GM11168 (cell line): ENCODE data around the gene XPR1.
"Not testable (repeated sequence)": the region's sequence is repeated elsewhere in the genome, so short reads cannot be mapped to it uniquely, and the experiment has no call there.

Experiments used
- in situ Hi-C: fragments of 300-500 bp; cut with MboI; formaldehyde crosslinking; loops from one replicate; pipeline ENCODE4 v1.12.0; 2022; ENCODE audit warnings: low sequenced_read_pairs; ENCODE audit not compliant: unreplicated experiment

XPR1 gene

GRCh38 chr1:180814258-180814657, 182.4 kb downstream of the XPR1 start:
- in situ Hi-C loops: no loop called here

- in situ Hi-C loops: no loop called here
Measured at GRCh38 chr1:180815188-180815587, 183.4 kb downstream of the XPR1 start.

- in situ Hi-C loops: no loop called here
Measured at GRCh38 chr1:180816132-180816531, 184.3 kb downstream of the XPR1 start.

GRCh38 chr1:180821970-180822369, 190.1 kb downstream of the XPR1 start:
- in situ Hi-C loops: no loop called here

DNA sequence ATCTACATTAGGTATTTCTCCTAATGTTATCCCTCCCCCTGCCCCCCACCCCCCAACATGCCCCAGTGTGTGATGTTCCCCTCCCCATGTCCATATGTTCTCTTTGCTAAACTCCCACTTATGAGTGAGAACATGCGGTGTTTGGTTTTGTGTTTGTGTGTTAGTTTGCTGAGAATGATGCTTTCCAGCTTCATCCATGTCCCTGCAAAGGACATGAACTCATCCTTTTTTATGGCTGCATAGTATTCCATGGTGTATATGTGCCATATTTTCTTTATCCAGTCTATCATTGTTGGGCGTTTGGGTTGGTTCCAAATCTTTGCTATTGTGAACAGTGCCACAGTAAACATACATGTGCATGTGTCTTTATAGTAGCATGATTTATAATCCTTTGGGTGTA, 199.7 kb downstream of the XPR1 start:
- in situ Hi-C loops: not testable (repeated sequence)

DNA sequence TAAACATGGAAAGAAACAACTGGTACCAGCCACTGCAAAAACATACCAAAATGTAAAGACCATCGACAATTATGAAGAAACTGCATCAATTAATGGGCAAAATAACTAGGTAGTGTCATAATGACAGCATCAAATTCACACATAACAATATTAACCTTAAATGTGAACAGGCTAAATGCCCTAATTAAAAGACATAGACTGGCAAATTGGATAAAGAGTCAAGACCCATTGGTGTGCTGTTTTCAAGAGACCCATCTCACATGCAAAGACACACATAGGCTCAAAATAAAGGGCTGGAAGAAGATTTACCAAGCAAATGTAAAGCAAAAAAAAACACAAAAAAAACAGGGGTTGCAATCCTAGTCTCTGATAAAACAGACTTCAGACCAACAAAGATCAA, 201.4 kb downstream of the XPR1 start:
- in situ Hi-C loops: not testable (repeated sequence)

DNA sequence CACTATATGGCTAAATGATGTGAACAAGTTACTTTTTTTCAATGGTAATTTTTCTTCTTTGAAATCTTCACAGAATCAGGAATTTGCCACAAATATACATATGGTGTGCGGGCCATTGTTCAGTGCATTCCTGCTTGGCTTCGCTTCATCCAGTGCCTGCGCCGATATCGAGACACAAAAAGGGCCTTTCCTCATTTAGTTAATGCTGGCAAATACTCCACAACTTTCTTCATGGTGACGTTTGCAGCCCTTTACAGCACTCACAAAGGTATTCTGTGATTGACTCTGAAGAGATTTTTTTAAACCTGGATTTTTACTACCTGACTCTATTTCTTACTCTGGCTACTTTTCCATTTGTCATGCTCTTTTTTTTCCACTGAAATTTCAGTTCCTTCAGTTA, 204.6 kb downstream of the XPR1 start:
- in situ Hi-C loops: no loop called here

DNA sequence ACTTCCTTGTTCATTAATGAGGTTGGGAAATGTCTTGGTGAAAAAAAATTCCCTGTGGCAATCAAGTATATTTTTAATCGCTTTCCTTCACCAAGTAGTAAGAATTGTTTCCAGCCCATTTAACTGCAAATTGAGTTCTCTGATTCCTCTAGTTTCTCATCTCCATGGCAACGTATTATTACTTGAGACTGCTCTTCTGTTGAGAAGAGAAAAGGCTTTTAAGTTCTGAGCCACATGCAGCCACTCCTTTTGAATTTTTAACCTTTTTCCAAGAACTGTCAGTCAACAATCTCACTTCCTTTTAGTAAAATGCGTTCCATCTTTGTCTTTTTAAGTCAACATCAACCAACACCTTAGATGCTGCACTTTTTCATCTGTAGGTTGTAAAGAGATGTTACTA, 205.2 kb downstream of the XPR1 start:
- in situ Hi-C loops: no loop called here

DNA sequence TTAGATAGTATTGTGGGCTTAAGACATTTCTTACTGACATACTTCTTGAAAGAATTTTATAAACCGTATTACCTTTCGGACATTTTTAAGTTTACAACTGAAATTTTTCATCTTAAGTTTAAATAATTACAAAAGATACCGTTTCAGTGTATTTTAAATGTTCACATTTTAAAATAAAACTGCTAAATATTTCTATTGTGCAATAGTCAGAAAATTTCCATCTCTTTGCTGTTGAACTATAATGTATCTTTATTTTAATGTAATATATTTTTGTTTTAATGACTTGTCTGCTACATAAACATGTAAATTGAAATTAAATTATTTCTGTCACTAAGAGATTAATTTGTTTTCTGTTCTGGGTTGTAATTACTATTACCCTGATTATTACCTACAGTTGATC, 206.7 kb downstream of the XPR1 start:
- in situ Hi-C loops: no loop called here

DNA sequence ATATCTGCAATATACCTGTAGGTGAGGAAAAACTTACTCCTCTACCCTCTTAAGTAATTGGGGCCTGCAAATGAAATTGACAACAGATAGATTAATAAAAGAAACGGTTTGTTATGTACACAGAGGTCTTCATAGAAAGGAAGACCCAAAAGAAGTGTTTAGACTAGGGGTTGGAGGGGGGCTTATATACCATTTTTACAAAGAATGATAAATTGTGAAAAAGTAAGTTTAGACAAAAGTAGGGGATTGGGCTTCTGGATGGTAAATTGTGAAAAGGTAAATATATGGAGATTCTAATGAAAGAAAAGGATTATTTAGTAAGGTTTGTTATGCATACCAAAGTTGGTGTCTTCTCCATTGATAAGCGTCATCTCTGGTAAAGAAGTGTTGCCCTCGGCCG, 207.7 kb downstream of the XPR1 start:
- in situ Hi-C loops: no loop called here

DNA sequence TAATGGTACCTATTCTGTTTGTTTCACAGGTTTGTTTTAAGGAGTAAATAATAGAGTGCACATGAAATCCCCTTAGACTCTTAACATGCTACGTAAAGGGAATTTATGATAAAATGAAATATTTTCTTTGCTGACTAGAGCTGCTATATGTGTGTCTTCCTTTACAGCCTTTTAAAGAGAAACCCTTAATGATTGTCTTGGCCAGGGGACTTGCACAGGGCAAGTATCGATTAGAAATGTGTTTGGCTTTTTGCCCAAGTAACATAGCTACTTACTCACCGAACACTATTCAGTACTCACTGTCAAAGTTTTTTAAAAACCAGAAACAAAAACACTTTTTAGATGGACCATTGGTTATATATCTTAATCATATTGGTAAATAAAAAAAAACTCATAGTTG, 209.6 kb downstream of the XPR1 start:
- in situ Hi-C loops: no loop called here

DNA sequence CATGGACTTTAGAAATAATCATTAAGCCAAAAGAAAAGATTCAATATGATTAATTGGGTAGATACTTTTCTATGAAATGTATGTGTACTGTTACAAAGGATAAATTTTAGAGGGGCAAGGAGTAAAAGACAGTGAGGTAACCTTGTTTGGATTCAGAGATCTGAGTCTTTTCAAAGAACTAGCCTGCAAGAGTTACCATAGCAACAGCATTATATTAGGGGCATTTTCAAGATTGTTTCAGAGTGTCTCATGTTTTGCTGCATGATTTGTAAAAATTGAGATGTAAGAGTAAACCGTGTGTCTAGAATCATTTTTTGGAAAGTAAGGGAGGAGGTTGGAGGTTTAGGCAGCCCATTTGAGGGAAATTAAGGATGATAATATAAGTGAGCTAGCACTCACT, 210.2 kb downstream of the XPR1 start:
- in situ Hi-C loops: no loop called here

- in situ Hi-C loops: no loop called here
Measured at GRCh38 chr1:180842491-180843275, 210.9 kb downstream of the XPR1 start.

GRCh38 chr1:180845352-180845751, 213.5 kb downstream of the XPR1 start:
- in situ Hi-C loops: no loop called here

DNA sequence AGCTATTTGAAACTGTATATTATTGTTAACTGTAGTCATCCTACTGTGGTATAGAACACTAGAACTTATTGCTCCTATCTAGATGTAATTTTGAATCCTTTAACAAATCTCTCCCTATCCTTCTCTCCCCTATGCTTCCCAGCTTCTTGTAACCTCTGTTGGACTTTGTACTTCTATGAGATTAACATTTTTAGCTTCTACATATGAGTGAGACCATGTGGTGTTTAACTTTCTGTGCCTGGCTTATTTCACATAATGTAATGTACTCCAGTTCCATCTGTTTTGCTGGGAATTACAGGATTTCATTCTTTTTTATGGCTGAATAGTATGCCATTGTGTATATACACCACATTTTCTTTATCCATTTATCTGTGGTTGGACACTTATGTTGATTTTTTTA, 216.4 kb downstream of the XPR1 start:
- in situ Hi-C loops: no loop called here

DNA sequence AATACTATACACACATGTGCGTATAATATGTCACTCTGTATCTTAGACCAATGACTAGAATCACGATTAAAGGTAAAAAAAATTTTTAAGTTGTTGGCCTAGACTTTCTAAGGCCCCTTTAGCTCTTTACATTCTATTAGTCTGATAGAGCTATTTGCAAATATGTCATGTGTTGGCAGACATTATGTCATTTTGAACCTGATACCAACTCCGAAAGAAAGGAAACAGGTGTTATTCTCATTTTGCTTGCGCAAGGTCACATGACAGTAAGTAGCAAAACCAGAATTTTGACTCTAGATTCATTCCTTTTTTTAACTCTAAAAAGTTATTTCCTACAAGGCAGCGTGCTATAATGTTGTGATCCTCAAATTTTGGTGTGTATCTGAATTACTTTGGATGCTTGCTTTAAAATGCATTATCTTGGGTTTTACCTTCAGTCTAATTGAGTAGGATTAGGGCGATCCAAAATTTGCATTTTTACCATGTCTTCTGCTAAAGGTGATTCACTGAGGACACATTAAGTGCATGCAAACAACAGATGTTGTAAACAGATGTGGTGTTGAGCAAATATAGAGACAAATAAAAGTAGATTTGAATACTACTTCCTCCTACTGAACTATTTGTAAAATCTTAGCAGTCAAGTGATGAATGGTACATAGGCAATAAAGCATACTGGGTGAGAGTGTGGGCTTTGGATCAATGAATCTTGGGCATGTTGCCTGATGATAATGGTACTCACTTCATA, 217.4 kb downstream of the XPR1 start:
- in situ Hi-C loops: no loop called here

- in situ Hi-C loops: loop anchor here (5.0 kb wide), 1 partner anchor 55 kb away; no protein-coding TSS in a partner anchor
Measured at GRCh38 chr1:180851995-180852887, 220.4 kb downstream of the XPR1 start.

DNA sequence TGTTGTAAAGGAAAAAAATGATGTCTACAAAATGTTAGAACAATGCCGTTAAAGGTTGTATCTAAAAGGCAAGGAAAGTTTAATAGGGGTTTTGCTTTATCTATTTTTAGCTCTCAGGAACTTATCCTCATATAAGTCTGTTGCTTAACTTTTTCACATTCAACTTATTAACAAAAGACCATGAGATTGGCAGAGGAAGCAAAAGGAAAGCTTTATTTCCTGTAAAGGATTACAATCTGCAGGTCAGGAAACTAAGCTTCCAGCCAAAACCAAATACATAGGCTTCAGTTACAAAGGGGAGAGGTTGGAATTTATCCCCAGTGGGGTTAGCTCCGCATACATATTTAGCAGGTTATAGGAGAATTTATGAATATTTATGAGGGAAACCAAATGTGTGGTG, 222.2 kb downstream of the XPR1 start:
- in situ Hi-C loops: loop anchor here (5.0 kb wide), 1 partner anchor 57 kb away; no protein-coding TSS in a partner anchor

DNA sequence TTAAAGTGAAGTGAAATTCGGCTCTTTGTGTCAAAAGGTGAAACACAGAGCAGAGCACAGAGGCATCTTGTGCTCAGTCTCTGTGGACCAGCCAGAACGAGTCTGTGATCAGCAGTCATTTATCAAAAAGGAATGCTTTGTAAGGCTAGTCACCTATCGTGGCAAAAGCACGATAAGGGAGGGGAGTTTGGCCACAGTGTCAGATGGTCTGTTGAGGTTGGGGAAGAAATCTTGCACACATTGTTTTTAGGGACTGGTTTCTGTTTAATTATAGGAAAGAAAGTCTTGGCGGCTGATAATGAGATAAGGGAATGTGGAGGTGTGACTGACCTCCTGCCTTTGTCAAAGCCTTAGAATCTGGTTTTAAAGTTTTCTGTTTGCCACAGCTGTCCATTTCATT, 222.6 kb downstream of the XPR1 start:
- in situ Hi-C loops: loop anchor here (5.0 kb wide), 1 partner anchor 57 kb away; no protein-coding TSS in a partner anchor

DNA sequence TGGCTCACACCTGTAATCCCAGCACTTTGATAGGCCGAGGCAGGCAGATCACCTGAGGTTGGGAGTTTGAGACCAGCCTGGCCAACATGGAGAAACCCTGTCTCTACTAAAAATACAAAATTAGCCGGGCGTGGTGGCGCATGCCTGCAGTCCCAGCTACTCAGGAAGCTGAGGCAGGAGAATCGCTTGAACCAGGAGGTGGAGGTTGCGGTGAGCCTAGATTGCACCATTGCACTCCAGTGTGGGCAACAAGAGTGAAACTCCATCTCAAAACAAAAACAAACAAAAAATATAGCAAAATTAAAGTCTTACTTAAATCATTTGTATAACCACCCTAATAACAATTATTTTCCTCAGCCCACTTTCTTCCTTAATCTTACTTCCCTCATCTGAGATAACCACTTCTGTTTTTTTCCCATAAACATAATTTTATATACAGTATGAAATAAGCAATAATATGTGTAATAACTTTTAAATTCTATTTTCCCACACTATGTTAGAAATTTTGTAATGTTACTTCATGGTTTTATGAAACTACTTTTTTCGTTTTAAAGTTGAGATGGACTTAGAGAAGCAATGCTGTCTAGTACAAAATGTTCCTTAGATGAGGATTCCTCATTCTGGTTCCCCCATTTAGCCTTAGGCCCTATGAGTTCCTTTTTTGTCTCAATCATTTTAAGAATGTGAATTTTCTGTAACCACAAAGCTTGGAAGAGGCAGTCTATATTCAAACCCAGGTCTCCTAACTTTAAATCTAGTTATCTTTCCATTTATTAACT, 226.3 kb downstream of the XPR1 start:
- in situ Hi-C loops: loop anchor here (5.0 kb wide), 1 partner anchor 321 kb away; no protein-coding TSS in a partner anchor
